Stimulated activated CD8-positive, alpha-beta memory T cell treated with anti-CD3 and anti-CD28 coated beads, Interleukin-7, amount 100 ng/mL, for 48 hours (primary cell): ENCODE results near the gene MKI67.

Source experiments
- DNase-seq, 2 donors: peaks; one replicate each; pipeline ENCODE4 v3.0.0-alpha.2; 2020; ENCODE audit warnings: low read depth in 1 of 2; ENCODE audit errors: extremely low read depth in 1 of 2

The MKI67 gene

GRCh38 chr10:128055061-128055868 lies 71.0 kb downstream of the MKI67 start:
- no peak for DNase-seq

GRCh38 chr10:128054163-128054970 lies 71.9 kb downstream of the MKI67 start:
- no peak for DNase-seq

- no peak for DNase-seq
Measured at GRCh38 chr10:128053356-128053755, 72.9 kb downstream of the MKI67 start.

- no peak for DNase-seq
Measured at GRCh38 chr10:128052696-128053095, 73.5 kb downstream of the MKI67 start.

- no peak for DNase-seq
Measured at GRCh38 chr10:128051548-128051947, 74.7 kb downstream of the MKI67 start.

DNA sequence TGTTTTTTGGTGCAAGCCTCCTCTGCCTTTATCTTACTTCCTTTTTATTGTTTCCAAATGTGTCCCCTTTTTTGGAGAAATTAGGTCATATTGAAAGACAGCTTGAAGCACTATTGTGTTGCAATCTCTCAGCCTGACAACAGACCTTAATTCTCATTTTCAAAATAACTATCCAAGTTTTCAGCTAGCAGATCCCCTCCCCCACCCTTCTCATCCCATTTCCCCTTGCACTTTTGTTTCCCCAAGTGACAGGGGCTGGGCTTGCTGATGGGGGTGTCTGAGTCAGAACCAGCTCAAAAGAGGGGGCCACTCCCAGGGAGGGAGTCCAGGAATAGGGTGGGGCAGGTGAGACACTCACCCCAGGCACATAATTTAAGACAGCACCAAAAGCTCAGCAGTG lies 75.3 kb downstream of the MKI67 start:
- no peak for DNase-seq

DNA sequence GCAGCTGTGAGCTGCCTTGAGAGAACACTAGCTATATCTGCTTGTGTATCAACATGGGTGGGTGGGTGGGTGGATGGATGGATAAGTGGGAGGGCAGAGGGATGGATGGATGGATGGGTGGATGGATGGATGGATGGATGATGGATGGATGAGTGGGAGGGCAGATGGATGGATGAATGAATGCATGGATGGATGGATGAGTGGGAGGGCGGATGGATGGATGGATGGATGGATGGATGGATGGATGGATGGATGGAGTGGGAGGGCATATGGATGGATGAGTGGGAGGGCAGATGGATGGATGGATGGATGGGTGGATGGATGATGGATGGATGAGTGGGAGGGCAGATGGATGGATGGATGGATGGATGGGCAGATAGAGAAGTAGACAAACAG lies 76.1 kb downstream of the MKI67 start:
- DNase-seq, result no peak

GRCh38 chr10:128049226-128050120 lies 76.8 kb downstream of the MKI67 start:
- DNase-seq, result no peak

DNA sequence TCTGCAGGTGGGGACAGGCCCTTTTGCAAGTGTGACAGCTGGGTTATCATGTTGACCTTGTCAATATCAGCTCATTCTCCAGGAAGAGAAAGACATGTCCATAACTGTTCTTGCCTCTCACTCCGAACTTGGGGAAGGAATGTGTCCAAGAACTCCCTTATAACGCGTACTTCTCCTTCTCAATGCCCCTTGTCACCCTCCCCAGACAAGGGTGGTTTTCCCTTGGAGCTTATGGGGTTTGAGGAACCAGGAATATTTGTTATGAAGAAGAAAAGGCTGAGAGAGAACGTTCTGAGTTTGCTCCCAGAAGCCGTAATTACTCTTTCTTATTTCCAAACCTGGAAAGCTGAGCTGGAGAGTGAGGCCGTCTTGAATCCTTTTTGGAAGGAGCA lies 77.4 kb downstream of the MKI67 start:
- no peak for DNase-seq

DNA sequence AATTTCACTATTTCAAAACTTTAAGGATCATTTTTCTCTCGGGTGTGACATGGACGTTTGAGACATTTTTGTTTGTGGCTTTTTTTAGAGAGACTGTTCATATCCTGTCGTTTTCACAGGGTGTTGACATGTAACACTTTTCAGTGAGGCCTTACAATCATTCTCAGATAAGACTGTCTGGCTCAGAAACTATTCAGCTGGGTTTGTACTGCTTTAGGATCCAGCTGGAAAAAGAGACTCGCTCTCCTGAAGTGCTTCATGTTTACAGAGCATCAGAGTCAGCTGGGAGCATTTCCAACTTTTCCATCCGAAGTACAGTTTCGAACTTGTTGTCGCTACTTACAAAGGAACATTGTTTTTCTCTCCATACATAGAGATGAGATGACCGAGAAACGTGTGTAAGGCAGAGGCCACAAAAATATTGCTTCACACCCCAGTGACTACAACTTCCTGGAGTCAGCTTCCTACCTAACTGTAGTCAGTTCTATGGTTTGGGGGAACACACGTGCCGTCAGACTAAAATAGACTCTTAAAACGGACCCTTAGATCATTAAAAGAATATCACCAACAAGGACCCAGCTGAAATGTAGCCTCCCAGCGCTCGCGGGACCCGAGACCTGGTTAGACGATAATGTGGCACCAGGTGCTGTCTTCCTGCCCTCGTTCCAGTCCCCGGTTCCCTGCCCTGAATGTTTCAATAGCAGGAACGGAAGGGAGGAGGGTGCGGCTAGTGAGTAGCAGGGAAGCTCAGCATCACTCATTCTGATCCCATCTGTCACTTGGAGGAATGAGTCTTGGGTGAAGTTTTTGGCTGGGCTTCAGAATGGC lies 78.0 kb downstream of the MKI67 start:
- DNase-seq, result no peak

DNA sequence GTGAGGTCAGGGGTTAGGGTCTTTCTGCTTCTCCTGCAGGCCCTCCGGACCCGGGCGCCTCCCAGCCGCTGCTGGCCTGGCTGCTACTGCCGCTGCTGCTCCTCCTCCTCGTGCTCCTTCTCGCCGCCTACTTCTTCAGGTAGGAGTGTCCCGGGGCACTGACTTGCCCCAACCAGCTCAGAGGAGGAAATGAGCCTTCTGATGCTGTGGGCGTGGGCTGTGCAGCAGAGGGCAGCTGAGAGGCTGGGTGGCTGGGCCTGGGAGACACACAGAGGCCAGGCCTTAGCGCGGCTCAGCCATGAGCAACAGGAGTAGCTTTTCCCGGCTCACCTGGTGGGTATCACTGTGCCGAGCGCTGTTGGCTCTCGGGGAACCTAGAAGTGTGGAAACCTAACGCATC lies 78.9 kb downstream of the MKI67 start:
- DNase-seq, result peak; percentile 72 to 89

GRCh38 chr10:128046953-128047290 lies 79.3 kb downstream of the MKI67 start:
- DNase-seq, result no peak
